GM21619 (cell line): ENCODE data around the gene DYDC2.
"Not testable (repeated sequence)": the region's sequence is repeated elsewhere in the genome, so short reads cannot be mapped to it uniquely, and the experiment has no call there.

Experiments
- ATAC-seq: cut with Tn5 transposase; IDR thresholded peaks from one replicate; pipeline ENCODE4 v1.9.1; 2021; ENCODE audit not compliant: unreplicated experiment

The DYDC2 gene, protein sequence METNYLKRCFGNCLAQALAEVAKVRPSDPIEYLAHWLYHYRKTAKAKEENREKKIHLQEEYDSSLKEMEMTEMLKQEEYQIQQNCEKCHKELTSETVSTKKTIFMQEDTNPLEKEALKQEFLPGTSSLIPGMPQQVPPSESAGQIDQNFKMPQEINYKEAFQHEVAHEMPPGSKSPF

GRCh38 chr10:80356563-80356988 lies at the start of gene DYDC2, which contains the start of gene DYDC1:
TSS of gene DYDC2 (plus strand) at chr10:80356781. CDS start at chr10:80362444, 5,663 bp downstream.
TSS of gene DYDC1 (minus strand) at chr10:80356755. CDS start at chr10:80352601, 4,154 bp downstream.
- ATAC-seq: peak; percentile 86

- no peak for ATAC-seq
Observed at GRCh38 chr10:80313523-80313922, 43.1 kb upstream of the DYDC2 start.

DNA sequence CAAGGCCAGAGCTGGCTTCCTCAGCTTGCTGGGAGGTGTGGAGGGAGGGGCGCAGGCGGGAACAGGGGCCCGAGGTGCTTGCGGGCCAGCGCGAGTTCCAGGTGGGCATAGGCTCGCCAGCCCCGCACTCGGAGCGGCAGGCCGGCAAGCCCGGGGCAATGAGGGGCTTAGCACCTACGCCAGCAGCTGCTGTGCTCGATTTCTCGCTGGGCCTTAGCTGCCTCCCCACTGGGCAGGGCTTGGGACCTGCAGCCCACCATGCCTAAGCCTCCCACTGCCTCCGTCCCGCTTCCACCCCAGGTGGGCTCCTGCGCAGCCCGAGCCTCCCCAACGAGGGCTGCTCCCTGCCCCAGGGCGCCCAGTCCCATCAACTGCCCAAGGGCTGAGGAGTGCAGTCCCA lies 41.2 kb upstream of the DYDC2 start:
- no peak for ATAC-seq

- ATAC-seq: no peak
Observed at GRCh38 chr10:80318742-80319141, 37.8 kb upstream of the DYDC2 start.

DNA sequence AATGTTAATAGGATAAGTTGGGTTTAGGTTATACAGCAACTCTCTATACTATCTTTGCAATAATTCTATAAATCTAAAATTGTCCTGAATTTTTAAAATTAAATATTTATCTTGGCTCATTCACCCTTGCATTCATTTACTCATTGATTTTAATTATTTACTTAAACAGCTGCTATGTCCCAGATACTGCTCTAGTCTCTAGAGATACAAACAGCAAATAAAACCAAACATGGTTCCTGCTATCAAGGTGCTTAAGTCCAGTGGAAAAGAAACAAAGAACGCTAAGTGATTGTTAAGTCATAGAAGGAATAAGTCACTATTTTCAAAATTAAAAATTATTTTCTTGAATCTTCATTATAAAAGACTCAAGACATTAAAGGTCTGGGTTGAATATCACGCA lies 37.3 kb upstream of the DYDC2 start:
- ATAC-seq: no peak

- no peak for ATAC-seq
Observed at GRCh38 chr10:80319725-80320290, 36.8 kb upstream of the DYDC2 start.

- ATAC-seq: no peak
Observed at GRCh38 chr10:80320377-80320776, 36.2 kb upstream of the DYDC2 start.

GRCh38 chr10:80321183-80321582 lies 35.4 kb upstream of the DYDC2 start:
- ATAC-seq: no peak

DNA sequence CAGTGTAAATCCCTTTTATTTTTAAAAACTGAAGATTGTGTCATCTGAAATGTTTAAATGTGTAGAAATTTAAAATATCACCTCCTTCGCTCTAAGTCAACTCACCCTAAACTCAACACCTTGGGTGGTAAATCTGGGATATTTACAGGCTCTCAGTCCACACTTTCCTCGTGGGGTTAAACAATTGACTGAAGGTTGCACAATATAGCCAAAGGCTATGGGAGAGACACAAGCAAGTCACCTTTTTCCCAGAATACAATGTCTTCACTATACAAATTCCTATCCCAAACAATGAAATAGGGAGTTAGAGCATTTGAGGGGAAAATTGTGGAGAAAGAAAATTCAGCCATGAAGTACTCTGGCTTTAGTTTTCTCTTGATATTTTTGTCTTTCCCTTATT lies 34.4 kb upstream of the DYDC2 start:
- no peak for ATAC-seq

DNA sequence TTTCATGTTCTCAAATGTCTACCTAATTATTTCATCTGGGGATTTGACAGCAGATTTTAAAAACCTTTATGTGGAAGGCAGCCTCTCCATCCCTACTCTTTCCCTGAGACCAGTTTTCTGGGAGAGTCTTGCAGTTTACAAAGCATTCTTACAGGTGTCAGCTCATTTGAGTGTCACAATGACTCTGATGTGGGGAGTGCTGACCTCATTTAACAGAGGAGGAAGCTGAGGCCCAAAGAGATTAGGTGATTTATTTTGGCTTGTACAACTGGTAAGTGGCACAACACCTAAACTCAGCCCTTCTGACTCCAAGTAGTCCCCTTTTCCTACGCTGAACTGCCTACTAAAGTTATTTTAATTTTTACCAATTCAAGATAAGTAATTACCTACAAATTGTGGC lies 33.9 kb upstream of the DYDC2 start:
- ATAC-seq: no peak

DNA sequence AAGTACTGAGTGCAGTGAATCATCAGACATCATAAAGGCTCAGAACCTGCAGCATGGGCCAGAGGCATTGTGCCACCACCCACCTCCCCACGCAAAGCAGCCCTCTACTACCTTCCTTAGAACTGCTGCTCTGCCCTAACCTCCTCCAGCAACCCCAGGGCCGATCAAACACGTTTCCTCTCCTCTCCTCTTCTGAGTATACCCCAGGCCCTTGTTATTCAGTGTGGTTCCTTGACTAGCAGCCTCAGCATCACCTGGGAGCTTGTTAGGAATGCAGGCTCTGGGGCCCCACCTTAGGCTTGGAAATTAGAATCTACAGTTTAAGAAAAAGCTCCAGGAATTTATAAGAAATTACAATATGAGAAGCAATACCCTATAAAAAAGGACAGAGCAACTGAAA lies 33.3 kb upstream of the DYDC2 start:
- ATAC-seq: no peak

- no peak for ATAC-seq
Observed at GRCh38 chr10:80324086-80324485, 32.5 kb upstream of the DYDC2 start.

GRCh38 chr10:80324891-80325364 lies 31.7 kb upstream of the DYDC2 start:
- no peak for ATAC-seq

- ATAC-seq: no peak
Observed at GRCh38 chr10:80333983-80334382, 22.6 kb upstream of the DYDC2 start.

DNA sequence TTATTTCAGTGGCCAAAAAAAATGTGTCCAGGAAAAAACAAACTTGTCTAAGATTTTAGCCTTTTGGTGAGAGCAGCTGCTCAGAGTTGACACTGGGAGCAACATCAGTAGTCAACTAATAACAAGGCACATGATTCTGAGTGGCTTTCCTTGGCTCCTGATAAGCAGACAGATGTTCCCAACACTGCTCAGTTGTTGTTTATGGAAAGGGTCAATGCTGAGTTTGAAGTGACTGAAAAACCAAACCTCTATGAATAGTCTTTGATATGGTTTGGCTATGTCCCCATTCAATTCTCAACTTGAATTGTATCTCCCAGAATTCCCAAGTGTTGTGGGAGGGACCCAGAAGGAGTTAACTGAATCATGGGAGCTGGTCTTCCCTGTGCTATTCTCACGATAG lies 12.3 kb upstream of the DYDC2 start:
- ATAC-seq: no peak

GRCh38 chr10:80344912-80345311 lies 11.7 kb upstream of the DYDC2 start:
- ATAC-seq: no peak

- no peak for ATAC-seq
Observed at GRCh38 chr10:80350251-80350650, 6.3 kb upstream of the DYDC2 start.

- no peak for ATAC-seq
Observed at GRCh38 chr10:80351220-80351619, 5.4 kb upstream of the DYDC2 start.

GRCh38 chr10:80356989-80357850 lies 639 bp downstream of the DYDC2 start:
- ATAC-seq: no peak

GRCh38 chr10:80357851-80358125 lies 1.2 kb downstream of the DYDC2 start:
- ATAC-seq: no peak

DNA sequence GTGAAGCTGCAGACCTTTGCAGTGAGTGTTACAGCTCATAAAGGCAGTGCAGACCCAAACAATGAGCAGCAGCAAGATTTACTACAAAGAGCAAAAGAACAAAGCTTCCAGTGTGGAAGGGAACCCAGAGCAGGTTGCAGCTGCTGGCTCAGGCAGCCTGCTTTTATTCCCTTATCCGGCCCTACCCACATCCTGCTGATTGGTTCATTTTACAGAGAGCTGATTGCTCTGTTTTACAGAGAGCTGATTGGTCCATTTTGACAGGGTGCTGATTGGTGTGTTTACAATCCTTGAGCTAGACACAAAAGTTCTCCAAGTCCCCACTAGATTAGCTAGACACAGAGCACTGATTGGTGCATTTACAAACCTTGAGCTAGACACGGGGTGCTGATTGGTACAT lies 2.3 kb downstream of the DYDC2 start:
- not testable (repeated sequence) for ATAC-seq

- ATAC-seq: no peak
Observed at GRCh38 chr10:80359644-80360043, 3.1 kb downstream of the DYDC2 start.
